Bronchial epithelial cell (primary cell): ENCODE results near the gene TAGLN. TPM values are rescaled to one million over a fixed set of nuclear protein-coding genes. Genes with fewer than 3 reads are reported as not detected.

Source experiments
- DNase-seq: peaks from one replicate; pipeline ENCODE4 v3.0.0-alpha.2; 2010; ENCODE audit warnings: low read depth
- FAIRE-seq: peaks from 2 replicates; lab custom pipeline; 2011; peaks lifted over from hg19 to GRCh38; lab: Jason Lieb, UNC
- H3K27me3 ChIP-seq: 2 replicates; pipeline ENCODE4 v1.5.1; 2011; ENCODE audit warnings: low read length; ENCODE audit not compliant: control insufficient read depth, insufficient read depth
- H3K36me3 ChIP-seq: 2 replicates; pipeline ENCODE4 v1.5.1; 2011; ENCODE audit warnings: low read length; ENCODE audit not compliant: control insufficient read depth, insufficient read depth
- H3K4me3 ChIP-seq: 2 replicates; pipeline ENCODE4 v1.5.1; 2011; ENCODE audit warnings: mild to moderate bottlenecking, low read depth, low read length, control low read depth
- total RNA-seq: library from RNA; depleted of rRNA; stranded (reverse); fragments of >200 nt; gene quantifications from 2 replicates; pipeline ENCODE4 v1.2.1, GENCODE V29; 2014
- TF ChIP-seq, protein P1 (sequence below): IDR thresholded peaks from 2 replicates; pipeline ENCODE4 v1.5.1; 2011; ENCODE audit warnings: mild to moderate bottlenecking, moderate library complexity, low read length, control low read depth, inconsistent platforms; ENCODE audit not compliant: insufficient read depth, severe bottlenecking

The TAGLN gene
- total RNA-seq, 1 donor from 2014 or later = 12.4 TPM

- Histone ChIP-seq H3K4me3 (no peak overlapping the region), H3K27me3 (no peaks in the 10 kb centered on the region), H3K36me3 (peaks cover 33% of the 10 kb centered on the region)
- DNase-seq (peak; percentile 61), FAIRE-seq (no peak)
- TF ChIP-seq, protein P1, sequence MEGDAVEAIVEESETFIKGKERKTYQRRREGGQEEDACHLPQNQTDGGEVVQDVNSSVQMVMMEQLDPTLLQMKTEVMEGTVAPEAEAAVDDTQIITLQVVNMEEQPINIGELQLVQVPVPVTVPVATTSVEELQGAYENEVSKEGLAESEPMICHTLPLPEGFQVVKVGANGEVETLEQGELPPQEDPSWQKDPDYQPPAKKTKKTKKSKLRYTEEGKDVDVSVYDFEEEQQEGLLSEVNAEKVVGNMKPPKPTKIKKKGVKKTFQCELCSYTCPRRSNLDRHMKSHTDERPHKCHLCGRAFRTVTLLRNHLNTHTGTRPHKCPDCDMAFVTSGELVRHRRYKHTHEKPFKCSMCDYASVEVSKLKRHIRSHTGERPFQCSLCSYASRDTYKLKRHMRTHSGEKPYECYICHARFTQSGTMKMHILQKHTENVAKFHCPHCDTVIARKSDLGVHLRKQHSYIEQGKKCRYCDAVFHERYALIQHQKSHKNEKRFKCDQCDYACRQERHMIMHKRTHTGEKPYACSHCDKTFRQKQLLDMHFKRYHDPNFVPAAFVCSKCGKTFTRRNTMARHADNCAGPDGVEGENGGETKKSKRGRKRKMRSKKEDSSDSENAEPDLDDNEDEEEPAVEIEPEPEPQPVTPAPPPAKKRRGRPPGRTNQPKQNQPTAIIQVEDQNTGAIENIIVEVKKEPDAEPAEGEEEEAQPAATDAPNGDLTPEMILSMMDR = peak; percentile 77
These were observed 27.5 kb downstream of the TAGLN start for GRCh38 chr11:117226388-117227385.

- FAIRE-seq = no peak
- no peak for DNase-seq
- peaks cover 31% of the 10 kb centered on the region for H3K36me3 ChIP-seq
- no peak overlapping the region for H3K4me3 ChIP-seq
- H3K27me3 ChIP-seq = no peaks in the 10 kb centered on the region
- TF ChIP-seq, protein P1 = no peak
These were observed 28.9 kb downstream of the TAGLN start for GRCh38 chr11:117228091-117228490.

GRCh38 chr11:117229411-117229810 is 30.2 kb downstream of the TAGLN start:
- TF ChIP-seq, protein P1 = no peak
- no peak overlapping the region for H3K4me3 ChIP-seq
- FAIRE-seq (no peak), DNase-seq (no peak)
- no peaks in the 10 kb centered on the region for H3K27me3 ChIP-seq
- H3K36me3 ChIP-seq = peaks cover 20% of the 10 kb centered on the region

DNA sequence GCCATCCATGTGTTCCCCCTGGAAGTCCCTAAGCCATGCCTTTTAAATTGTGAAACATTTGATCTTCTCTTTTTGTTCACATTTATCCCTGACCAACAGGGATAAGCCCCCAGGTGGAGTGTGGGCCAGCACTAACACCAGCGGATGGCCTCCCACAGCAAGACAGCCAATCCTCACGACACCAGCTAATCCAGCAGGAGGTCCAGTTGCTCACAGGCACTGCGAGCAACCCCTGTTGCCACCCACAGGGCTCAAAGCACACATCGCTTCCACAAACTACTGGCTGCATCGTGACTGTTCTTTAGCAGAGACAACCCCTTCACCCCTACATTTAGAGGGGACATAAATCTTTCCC is 30.7 kb downstream of the TAGLN start:
- Histone ChIP-seq H3K4me3 (no peak overlapping the region), H3K27me3 (no peaks in the 10 kb centered on the region), H3K36me3 (peaks cover 18% of the 10 kb centered on the region)
- TF ChIP-seq, protein P1 = no peak
- no peak for FAIRE-seq
- no peak for DNase-seq

GRCh38 chr11:117230286-117230961 is 31.3 kb downstream of the TAGLN start:
- Histone ChIP-seq H3K4me3 (peak overlapping the region; percentile 50), H3K27me3 (no peaks in the 10 kb centered on the region), H3K36me3 (peaks cover 18% of the 10 kb centered on the region)
- TF ChIP-seq, protein P1 = no peak
- peak; percentile 96 for FAIRE-seq
- DNase-seq = peak; percentile 15
